Hematopoietic multipotent progenitor cell treated with erythropoietin and hydrocortisone succinate and interleukin-3 and kit ligand, for 17 days (in vitro differentiated cells): ENCODE data around the gene TMOD1.

Experiments used
- DNase-seq: peaks from one replicate; pipeline ENCODE4 v3.0.0-alpha.2; 2015; ENCODE audit warnings: low spot score

TMOD1 gene

GRCh38 chr9:97548819-97549540 is 47.5 kb downstream of the TMOD1 start:
- DNase-seq, result no peak

- no peak for DNase-seq
Measured at GRCh38 chr9:97550386-97550785, 48.9 kb downstream of the TMOD1 start.

GRCh38 chr9:97551308-97551707 is 49.8 kb downstream of the TMOD1 start:
- DNase-seq, result no peak

- DNase-seq, result no peak
Measured at GRCh38 chr9:97553141-97553540, 51.7 kb downstream of the TMOD1 start.

GRCh38 chr9:97553841-97554240 is 52.4 kb downstream of the TMOD1 start:
- no peak for DNase-seq

- no peak for DNase-seq
Measured at GRCh38 chr9:97554566-97555075, 53.2 kb downstream of the TMOD1 start.

- DNase-seq, result no peak
Measured at GRCh38 chr9:97555164-97555563, 53.7 kb downstream of the TMOD1 start.

GRCh38 chr9:97556036-97556720 is 54.7 kb downstream of the TMOD1 start:
- no peak for DNase-seq

GRCh38 chr9:97556721-97557605 is 55.5 kb downstream of the TMOD1 start:
- DNase-seq, result no peak

- no peak for DNase-seq
Measured at GRCh38 chr9:97557606-97558095, 56.2 kb downstream of the TMOD1 start.

GRCh38 chr9:97558701-97559101 is 57.2 kb downstream of the TMOD1 start:
- no peak for DNase-seq

- no peak for DNase-seq
Measured at GRCh38 chr9:97559111-97559514, 57.6 kb downstream of the TMOD1 start.

GRCh38 chr9:97560154-97560553 is 58.7 kb downstream of the TMOD1 start:
- DNase-seq, result no peak

GRCh38 chr9:97560851-97561250 is 59.4 kb downstream of the TMOD1 start:
- DNase-seq, result no peak

- DNase-seq, result no peak
Measured at GRCh38 chr9:97561501-97561900, 60.0 kb downstream of the TMOD1 start.

- no peak for DNase-seq
Measured at GRCh38 chr9:97562542-97562941, 61.1 kb downstream of the TMOD1 start.

GRCh38 chr9:97563458-97564135 is 62.1 kb downstream of the TMOD1 start:
- no peak for DNase-seq

GRCh38 chr9:97564291-97565175 is 63.1 kb downstream of the TMOD1 start:
- DNase-seq, result peak; percentile 12

GRCh38 chr9:97565262-97565661 is 63.8 kb downstream of the TMOD1 start:
- DNase-seq, result no peak

GRCh38 chr9:97567182-97567893 is 65.9 kb downstream of the TMOD1 start:
- DNase-seq, result no peak
